ENCODE results near the gene VSIG10. TPM values are rescaled to one million over a fixed set of nuclear protein-coding genes. Genes with fewer than 3 reads are reported as not detected.

VSIG10 gene
- 10 to 100 TPM; 27.6 to 59.9 (median 39.4) TPM for total RNA-seq

- Histone ChIP-seq H3K4me1 (peaks cover 0 to 3% of the 10 kb centered on the region in 2 donors), H3K9me3 (no peaks in the 10 kb centered on the region), H3K27ac (peak within 1 kb of the TSS; percentile 62 to 86), H3K36me3 (no peaks in the 10 kb centered on the region), H3K27me3 (no peaks in the 10 kb centered on the region), H3K4me3 (peak within 1 kb of the TSS; percentile 43 to 78)
- intact Hi-C loops (cut with DNase I; ENCODE audit: low total_unique reads) = no loop called here
- peak; percentile 67 to 72 for DNase-seq
- peak in 1 of 4 experiments; percentile 8 for TF ChIP-seq CTCF (IDR thresholded peaks at IDR 0.05)
- TF ChIP-seq POLR2A (IDR thresholded peaks at IDR 0.05) = peak; percentile 35 to 71
Measured at GRCh38 chr12:118103601-118104382, at the start of gene VSIG10. Gene VSIG10, minus strand, starts transcription at chr12:118104011. Its CDS starts 340 bp downstream, at chr12:118103671.

- H3K27me3 ChIP-seq = no peaks in the 10 kb centered on the region
- TF ChIP-seq CTCF (IDR thresholded peaks at IDR 0.05) (no peak), POLR2A (IDR thresholded peaks at IDR 0.05) (no peak)
- H3K36me3 ChIP-seq = no peaks in the 10 kb centered on the region
- H3K27ac ChIP-seq = no peak overlapping the region
- intact Hi-C loops (cut with DNase I; ENCODE audit: low total_unique reads) = no loop called here
- no peak for DNase-seq
- no peak overlapping the region for H3K4me3 ChIP-seq
- H3K4me1 ChIP-seq = no peaks in the 10 kb centered on the region
- H3K9me3 ChIP-seq = no peaks in the 10 kb centered on the region
Measured at GRCh38 chr12:118151755-118152154, 47.9 kb upstream of the VSIG10 start.

GRCh38 chr12:118150625-118151024 lies 46.8 kb upstream of the VSIG10 start:
- no peaks in the 10 kb centered on the region for H3K4me1 ChIP-seq
- TF ChIP-seq CTCF (IDR thresholded peaks at IDR 0.05) (no peak), POLR2A (IDR thresholded peaks at IDR 0.05) (no peak)
- no peak overlapping the region for H3K4me3 ChIP-seq
- H3K27ac ChIP-seq = no peak overlapping the region
- H3K36me3 ChIP-seq = no peaks in the 10 kb centered on the region
- no peaks in the 10 kb centered on the region for H3K9me3 ChIP-seq
- intact Hi-C loops (cut with DNase I; ENCODE audit: low total_unique reads) = no loop called here
- H3K27me3 ChIP-seq = no peaks in the 10 kb centered on the region
- DNase-seq = no peak

- Histone ChIP-seq H3K4me3 (no peak overlapping the region), H3K27me3 (no peaks in the 10 kb centered on the region), H3K4me1 (no peaks in the 10 kb centered on the region), H3K9me3 (no peaks in the 10 kb centered on the region), H3K36me3 (no peaks in the 10 kb centered on the region), H3K27ac (no peak overlapping the region)
- intact Hi-C loops (cut with DNase I; ENCODE audit: low total_unique reads) = no loop called here
- no peak for DNase-seq
- TF ChIP-seq POLR2A (IDR thresholded peaks at IDR 0.05) (no peak), CTCF (IDR thresholded peaks at IDR 0.05) (no peak)
Measured at GRCh38 chr12:118148287-118148686, 44.5 kb upstream of the VSIG10 start.

GRCh38 chr12:118145798-118146156 lies 42.0 kb upstream of the VSIG10 start:
- Histone ChIP-seq H3K9me3 (no peaks in the 10 kb centered on the region), H3K4me1 (no peaks in the 10 kb centered on the region), H3K4me3 (no peak overlapping the region), H3K36me3 (no peaks in the 10 kb centered on the region), H3K27ac (no peak overlapping the region), H3K27me3 (no peaks in the 10 kb centered on the region)
- intact Hi-C loops (cut with DNase I; ENCODE audit: low total_unique reads) = no loop called here
- TF ChIP-seq POLR2A (IDR thresholded peaks at IDR 0.05) (no peak), CTCF (IDR thresholded peaks at IDR 0.05) (no peak)
- DNase-seq = no peak
